Endodermal cell (in vitro differentiated cells): ENCODE measurements around the gene CDC42BPG. TPM values are rescaled to one million over a fixed set of nuclear protein-coding genes. Genes with fewer than 3 reads are reported as not detected.

ENCODE experiments used
- DNase-seq: peaks from one replicate; pipeline ENCODE4 v3.0.0-alpha.2; 2017
- H3K27ac ChIP-seq: 2 replicates; pipeline ENCODE4 v1.5.1; 2013; ENCODE audit warnings: mild to moderate bottlenecking, low read depth, low read length, moderate library complexity
- H3K27me3 ChIP-seq: 2 replicates; pipeline ENCODE4 v1.6.1; 2013; ENCODE audit warnings: mild to moderate bottlenecking, low read length, moderate library complexity; ENCODE audit not compliant: insufficient read depth, control insufficient read depth, poor library complexity, severe bottlenecking
- H3K36me3 ChIP-seq: 2 replicates; pipeline ENCODE4 v1.7.0; 2013; ENCODE audit warnings: mild to moderate bottlenecking, low read length, moderate library complexity; ENCODE audit not compliant: control insufficient read depth, insufficient read depth
- H3K4me1 ChIP-seq: one replicate; pipeline ENCODE4 v1.7.0; 2013; ENCODE audit warnings: low read length; ENCODE audit not compliant: control insufficient read depth, insufficient read depth
- H3K4me3 ChIP-seq: 2 replicates; pipeline ENCODE4 v1.5.1; 2013; ENCODE audit warnings: mild to moderate bottlenecking, low read length, moderate library complexity
- H3K9ac ChIP-seq: 2 replicates; pipeline ENCODE4 v1.6.1; 2013; ENCODE audit warnings: mild to moderate bottlenecking, low read length, moderate library complexity; ENCODE audit not compliant: poor library complexity, severe bottlenecking; ENCODE audit errors: extremely low read depth
- H3K9me3 ChIP-seq: 2 replicates; pipeline ENCODE4 v1.6.1; 2013; ENCODE audit warnings: mild to moderate bottlenecking, low read length, moderate library complexity; ENCODE audit not compliant: control insufficient read depth
- H3K27ac Mint-ChIP-seq: 2 replicates; pipeline ENCODE4 v1.8.0; 2020; ENCODE audit warnings: mixed read lengths
- H3K27me3 Mint-ChIP-seq: 2 replicates; pipeline ENCODE4 v1.8.0; 2021; ENCODE audit warnings: mild to moderate bottlenecking, mixed read lengths; ENCODE audit not compliant: insufficient read depth
- H3K36me3 Mint-ChIP-seq: 2 replicates; pipeline ENCODE4 v1.8.0; 2020; ENCODE audit warnings: low read depth, mixed read lengths
- H3K4me1 Mint-ChIP-seq: 2 replicates; pipeline ENCODE4 v1.8.0; 2020; ENCODE audit warnings: mixed read lengths
- H3K4me3 Mint-ChIP-seq: 2 replicates; pipeline ENCODE4 v1.8.0; 2020; ENCODE audit warnings: mild to moderate bottlenecking, moderate library complexity, mixed read lengths
- H3K9me3 Mint-ChIP-seq: 2 replicates; pipeline ENCODE4 v1.8.0; 2020; ENCODE audit warnings: mild to moderate bottlenecking, mixed read lengths
- CTCF ChIP-seq: fragments of 200-600 bp; sonication (generic); conservative IDR thresholded peaks from 2 replicates; pipeline ENCODE4 v1.5.0; 2021; ENCODE audit warnings: antibody characterized with exemption, mild to moderate bottlenecking
- WGBS, 2 experiments: methylation state at CpG; one replicate each; pipeline versions ENCODE4 v1.1.5 to v1.1.7; 2013; ENCODE audit warnings: missing lambda C conversion rate in 2 of 2, mixed read lengths in 1 of 2; ENCODE audit not compliant: insufficient coverage in 1 of 2, insufficient read length in 1 of 2; 5-methylcytosine and 5-hydroxymethylcytosine counted together
- total RNA-seq, 2 donors: library from RNA; stranded (reverse); fragmentation: NEBNext Ultra II Directional in 1 of 2; extraction: Animal tissue kit (Norgen Biotek cat#: 25700) in 1 of 2; gene quantifications; 2 replicates in 1 of 2; 3 replicates in 1 of 2; pipeline ENCODE4 v1.2.1, GENCODE V29; 2021

The CDC42BPG gene
- total RNA-seq, 2 donors from 2014 or later = 11.1 to 12.6 TPM

GRCh38 chr11:64863391-64864060 is 19.1 kb upstream of the CDC42BPG start:
- no peaks in the 10 kb centered on the region for H3K27me3 ChIP-seq
- no peaks in the 10 kb centered on the region for H3K27me3 Mint-ChIP-seq
- peaks cover 10% of the 10 kb centered on the region for H3K36me3 Mint-ChIP-seq
- H3K9me3 Mint-ChIP-seq = no peaks in the 10 kb centered on the region
- no peaks in the 10 kb centered on the region for H3K9me3 ChIP-seq
- peak overlapping the region; percentile 52 for H3K27ac Mint-ChIP-seq
- H3K27ac ChIP-seq = peak overlapping the region; percentile 90
- no peak overlapping the region for H3K4me3 ChIP-seq
- 79 to 88% methylated on average over 18 to 23 of the region's 23 CpGs for WGBS, 2 experiments
- peaks cover 3% of the 10 kb centered on the region for H3K4me1 Mint-ChIP-seq
- H3K4me3 Mint-ChIP-seq = no peak overlapping the region
- H3K4me1 ChIP-seq = peaks cover 3% of the 10 kb centered on the region
- peaks cover 9% of the 10 kb centered on the region for H3K36me3 ChIP-seq
- no peak for TF ChIP-seq CTCF
- no peak for DNase-seq
- no peak overlapping the region for H3K9ac ChIP-seq

GRCh38 chr11:64862987-64863390 is 18.5 kb upstream of the CDC42BPG start:
- Mint-ChIP-seq H3K9me3 (no peaks in the 10 kb centered on the region), H3K4me3 (no peak overlapping the region), H3K36me3 (peaks cover 10% of the 10 kb centered on the region), H3K4me1 (peaks cover 3% of the 10 kb centered on the region), H3K27ac (peak overlapping the region; percentile 35), H3K27me3 (no peaks in the 10 kb centered on the region)
- no peak for TF ChIP-seq CTCF
- no peaks in the 10 kb centered on the region for H3K9me3 ChIP-seq
- H3K9ac ChIP-seq = no peak overlapping the region
- DNase-seq = no peak
- H3K27ac ChIP-seq = peak overlapping the region; percentile 90
- H3K27me3 ChIP-seq = no peaks in the 10 kb centered on the region
- peaks cover 11% of the 10 kb centered on the region for H3K36me3 ChIP-seq
- no peak overlapping the region for H3K4me3 ChIP-seq
- 81 to 84% methylated on average over 8 to 9 of the region's 9 CpGs for WGBS, 2 experiments
- H3K4me1 ChIP-seq = peaks cover 3% of the 10 kb centered on the region

GRCh38 chr11:64861227-64861975 is 16.9 kb upstream of the CDC42BPG start:
- Mint-ChIP-seq H3K4me1 (peaks cover 3% of the 10 kb centered on the region), H3K27ac (no peak overlapping the region), H3K9me3 (no peaks in the 10 kb centered on the region), H3K27me3 (no peaks in the 10 kb centered on the region), H3K4me3 (no peak overlapping the region), H3K36me3 (peaks cover 6% of the 10 kb centered on the region)
- no peak overlapping the region for H3K9ac ChIP-seq
- WGBS, 2 experiments = 81 to 97% methylated on average over 4 to 6 of the region's 6 CpGs
- no peaks in the 10 kb centered on the region for H3K9me3 ChIP-seq
- no peak overlapping the region for H3K4me3 ChIP-seq
- H3K4me1 ChIP-seq = peaks cover 3% of the 10 kb centered on the region
- no peak for DNase-seq
- H3K36me3 ChIP-seq = peaks cover 15% of the 10 kb centered on the region
- no peaks in the 10 kb centered on the region for H3K27me3 ChIP-seq
- no peak overlapping the region for H3K27ac ChIP-seq
- TF ChIP-seq CTCF = no peak
